Neuronal stem cell (in vitro differentiated cells): ENCODE data around the gene TMEM156.
A peak's percentile ranks its signal among the peaks of the same experiment; 100 is the strongest.

Source experiments
- DNase-seq: peaks from one replicate; pipeline ENCODE4 v3.0.0-alpha.2; 2013; ENCODE audit warnings: low spot score
- H2AFZ ChIP-seq: one replicate; pipeline ENCODE4 v1.6.1; 2013; ENCODE audit warnings: mild to moderate bottlenecking, low read length, inconsistent platforms
- H2AK5ac ChIP-seq: 2 replicates; pipeline ENCODE4 v1.6.1; 2013; ENCODE audit warnings: low read depth, mild to moderate bottlenecking, inconsistent platforms, low read length, moderate library complexity, mixed read lengths
- H2BK120ac ChIP-seq: 2 replicates; pipeline ENCODE4 v1.6.1; 2013; ENCODE audit warnings: low read depth, mild to moderate bottlenecking, inconsistent platforms, low read length, moderate library complexity, mixed read lengths
- H2BK12ac ChIP-seq: one replicate; pipeline ENCODE4 v1.6.1; 2013; ENCODE audit warnings: low read length, inconsistent platforms
- H2BK15ac ChIP-seq: 2 replicates; pipeline ENCODE4 v1.6.1; 2013; ENCODE audit warnings: mild to moderate bottlenecking, low read length, inconsistent platforms, mixed read lengths
- H2BK5ac ChIP-seq: one replicate; pipeline ENCODE4 v1.6.1; 2013; ENCODE audit warnings: inconsistent platforms, mild to moderate bottlenecking, low read length, moderate library complexity
- H3K14ac ChIP-seq: one replicate; pipeline ENCODE4 v1.6.1; 2013; ENCODE audit warnings: low read length, inconsistent platforms
- H3K18ac ChIP-seq: 2 replicates; pipeline ENCODE4 v1.6.1; 2013; ENCODE audit warnings: low read length, inconsistent platforms
- H3K23ac ChIP-seq: 2 replicates; pipeline ENCODE4 v1.6.1; 2013; ENCODE audit warnings: low read depth, mild to moderate bottlenecking, mixed read lengths, low read length, inconsistent platforms; ENCODE audit not compliant: poor library complexity
- H3K27ac ChIP-seq: replicated peaks from 3 replicates; pipeline ENCODE4 v1.5.1; 2013; ENCODE audit warnings: low read length, inconsistent platforms
- H3K27me3 ChIP-seq, 3 experiments: 2 replicates each; pipeline ENCODE4 v1.6.1; 2013; ENCODE audit warnings: low read length in 3 of 3, mild to moderate bottlenecking in 2 of 3, inconsistent platforms in 1 of 3, low read depth in 1 of 3, mixed read lengths in 1 of 3, moderate library complexity in 1 of 3; ENCODE audit not compliant: control insufficient read depth in 3 of 3, insufficient read depth in 3 of 3
- H3K36me3 ChIP-seq, 2 donors: replicated peaks in 1 of 2; 2 replicates each; pipeline ENCODE4 v1.6.1; 2013; ENCODE audit warnings: low read length in 2 of 2; ENCODE audit not compliant: control insufficient read depth in 2 of 2, insufficient read depth in 2 of 2
- H3K4ac ChIP-seq: 2 replicates; pipeline ENCODE4 v1.6.1; 2013; ENCODE audit warnings: inconsistent platforms, mild to moderate bottlenecking, low read length, moderate library complexity
- H3K4me1 ChIP-seq, 2 donors: 1 replicate in 1 of 2; 2 replicates in 1 of 2; pipeline ENCODE4 v1.6.1; 2013; ENCODE audit warnings: low read length in 2 of 2, low read depth in 1 of 2; ENCODE audit not compliant: control insufficient read depth in 2 of 2, insufficient read depth in 1 of 2
- H3K4me2 ChIP-seq: one replicate; pipeline ENCODE4 v1.6.1; 2013; ENCODE audit warnings: mild to moderate bottlenecking, low read length, inconsistent platforms; ENCODE audit not compliant: insufficient read depth, poor library complexity, severe bottlenecking
- H3K4me3 ChIP-seq, 2 donors: 2 replicates each; pipeline ENCODE4 v1.5.1; 2013; ENCODE audit warnings: low read length in 2 of 2, mild to moderate bottlenecking in 2 of 2, inconsistent platforms in 1 of 2, moderate library complexity in 1 of 2
- H3K79me1 ChIP-seq: one replicate; pipeline ENCODE4 v1.6.1; 2013; ENCODE audit warnings: low read depth, mild to moderate bottlenecking, inconsistent platforms, low read length, moderate library complexity
- H3K9ac ChIP-seq: one replicate; pipeline ENCODE4 v1.6.1; 2013; ENCODE audit warnings: mild to moderate bottlenecking, low read depth, low read length, inconsistent platforms; ENCODE audit not compliant: poor library complexity
- H3K9me3 ChIP-seq, 2 donors: replicated peaks in 1 of 2; 2 replicates each; pipeline versions ENCODE3 to v1.6.1; 2013; ENCODE audit warnings: low read length in 2 of 2, mild to moderate bottlenecking in 2 of 2, inconsistent platforms in 1 of 2, low read depth in 1 of 2, mixed read lengths in 1 of 2, moderate library complexity in 1 of 2; ENCODE audit not compliant: control insufficient read depth in 2 of 2, insufficient read depth in 1 of 2
- H4K8ac ChIP-seq: one replicate; pipeline ENCODE4 v1.6.1; 2013; ENCODE audit warnings: low read depth, mild to moderate bottlenecking, inconsistent platforms, low read length, moderate library complexity
- H4K91ac ChIP-seq: one replicate; pipeline ENCODE4 v1.6.1; 2013; ENCODE audit warnings: low read length, low read depth, mild to moderate bottlenecking, inconsistent platforms; ENCODE audit not compliant: poor library complexity
- WGBS, 2 donors: extraction: QIAGEN DNeasy Blood & Tissue Kit; methylation state at CpG; one replicate each; pipeline ENCODE4 v1.1.7; 2013; ENCODE audit warnings: missing lambda C conversion rate in 2 of 2, mixed read lengths in 1 of 2; ENCODE audit not compliant: insufficient read length in 2 of 2, insufficient replicate concordance in 1 of 2; ENCODE audit errors: extremely low coverage in 2 of 2; 5-methylcytosine and 5-hydroxymethylcytosine counted together

The TMEM156 gene

GRCh38 chr4:38968668-38969067 is 63.5 kb downstream of the TMEM156 start:
- H3K14ac ChIP-seq = no peak overlapping the region
- WGBS, 2 donors = no CpG with 5 or more reads among the region's 5 CpGs
- no peak overlapping the region for H3K9ac ChIP-seq
- no peak overlapping the region for H3K4ac ChIP-seq
- H2BK5ac ChIP-seq = no peak overlapping the region
- no peaks in the 10 kb centered on the region for H3K4me1 ChIP-seq
- H3K9me3 ChIP-seq = no peaks in the 10 kb centered on the region
- H2BK15ac ChIP-seq = no peak overlapping the region
- no peak overlapping the region for H3K4me2 ChIP-seq
- H3K36me3 ChIP-seq = no peaks in the 10 kb centered on the region
- H4K8ac ChIP-seq = no peak overlapping the region
- no peaks in the 10 kb centered on the region for H3K27me3 ChIP-seq
- H2BK120ac ChIP-seq = no peak overlapping the region
- no peak overlapping the region for H3K18ac ChIP-seq
- H2AFZ ChIP-seq = no peak overlapping the region
- no peak overlapping the region for H4K91ac ChIP-seq
- no peak overlapping the region for H2AK5ac ChIP-seq
- no peak overlapping the region for H3K27ac ChIP-seq
- no peak overlapping the region for H3K23ac ChIP-seq
- no peaks in the 10 kb centered on the region for H3K79me1 ChIP-seq
- H3K4me3 ChIP-seq = no peak overlapping the region
- H2BK12ac ChIP-seq = no peak overlapping the region
- DNase-seq = no peak

GRCh38 chr4:38967260-38968095 is 64.7 kb downstream of the TMEM156 start:
- H3K9me3 ChIP-seq = no peaks in the 10 kb centered on the region
- H4K8ac ChIP-seq = no peak overlapping the region
- H2BK12ac ChIP-seq = no peak overlapping the region
- no peak overlapping the region for H3K4me3 ChIP-seq
- no peak overlapping the region for H3K9ac ChIP-seq
- no peak overlapping the region for H2BK120ac ChIP-seq
- DNase-seq = no peak
- no peak overlapping the region for H3K18ac ChIP-seq
- H3K27ac ChIP-seq = no peak overlapping the region
- no peaks in the 10 kb centered on the region for H3K79me1 ChIP-seq
- H4K91ac ChIP-seq = no peak overlapping the region
- H3K4me1 ChIP-seq = no peaks in the 10 kb centered on the region
- no peak overlapping the region for H2AK5ac ChIP-seq
- H3K14ac ChIP-seq = no peak overlapping the region
- H3K36me3 ChIP-seq = no peaks in the 10 kb centered on the region
- no peak overlapping the region for H2BK15ac ChIP-seq
- no peak overlapping the region for H3K23ac ChIP-seq
- no CpG with 5 or more reads among the region's 7 CpGs for WGBS, 2 donors
- peaks cover 0 to 4% (median 0%) of the 10 kb centered on the region in 3 experiments for H3K27me3 ChIP-seq
- no peak overlapping the region for H3K4me2 ChIP-seq
- H2BK5ac ChIP-seq = no peak overlapping the region
- H2AFZ ChIP-seq = peak overlapping the region; percentile 5
- H3K4ac ChIP-seq = no peak overlapping the region

- Histone ChIP-seq H2AFZ (peak overlapping the region; percentile 24), H2BK15ac (no peak overlapping the region), H3K9ac (no peak overlapping the region), H2BK5ac (no peak overlapping the region), H3K4ac (no peak overlapping the region), H2BK12ac (no peak overlapping the region), H3K4me3 (no peak overlapping the region), H3K4me1 (no peaks in the 10 kb centered on the region), H3K9me3 (no peaks in the 10 kb centered on the region), H4K8ac (no peak overlapping the region), H3K79me1 (no peaks in the 10 kb centered on the region), H3K23ac (no peak overlapping the region), H3K14ac (no peak overlapping the region), H3K27me3 (peaks cover 0 to 4% (median 0%) of the 10 kb centered on the region in 3 experiments), H2AK5ac (no peak overlapping the region), H3K27ac (no peak overlapping the region), H3K18ac (no peak overlapping the region), H3K36me3 (no peaks in the 10 kb centered on the region), H4K91ac (no peak overlapping the region), H3K4me2 (no peak overlapping the region), H2BK120ac (no peak overlapping the region)
- no CpG with 5 or more reads among the region's 3 CpGs for WGBS, 2 donors
- DNase-seq = no peak
Measured at GRCh38 chr4:38965866-38966265, 66.3 kb downstream of the TMEM156 start.

- WGBS, 2 donors = no CpG with 5 or more reads among the region's 11 CpGs
- Histone ChIP-seq H2BK12ac (no peak overlapping the region), H3K4me3 (no peak overlapping the region), H2BK5ac (no peak overlapping the region), H2BK15ac (no peak overlapping the region), H3K23ac (no peak overlapping the region), H4K8ac (no peak overlapping the region), H3K18ac (no peak overlapping the region), H3K14ac (no peak overlapping the region), H3K36me3 (no peaks in the 10 kb centered on the region), H3K27ac (no peak overlapping the region), H3K27me3 (peaks cover 0 to 4% (median 0%) of the 10 kb centered on the region in 3 experiments), H2AFZ (no peak overlapping the region), H3K4me1 (no peaks in the 10 kb centered on the region), H3K79me1 (no peaks in the 10 kb centered on the region), H3K9ac (no peak overlapping the region), H4K91ac (no peak overlapping the region), H3K4me2 (no peak overlapping the region), H2AK5ac (no peak overlapping the region), H2BK120ac (no peak overlapping the region), H3K9me3 (no peaks in the 10 kb centered on the region), H3K4ac (no peak overlapping the region)
- no peak for DNase-seq
Measured at GRCh38 chr4:38964942-38965775, 67.0 kb downstream of the TMEM156 start.
